Measurements from ENCODE around the gene CPXM1. TPM values are rescaled to one million over a fixed set of nuclear protein-coding genes. Genes with fewer than 3 reads are reported as not detected.
"Not testable (repeated sequence)": the region's sequence is repeated elsewhere in the genome, so short reads cannot be mapped to it uniquely, and the experiment has no call there.

CPXM1 gene
- total and polyA plus RNA-seq, 10 of the 15 experiments (the other 5 are each of a cell fraction or from before 2014, with no cell fraction given): 0.22 to 3.9 (median 0.63) TPM; not detected in 2

DNA sequence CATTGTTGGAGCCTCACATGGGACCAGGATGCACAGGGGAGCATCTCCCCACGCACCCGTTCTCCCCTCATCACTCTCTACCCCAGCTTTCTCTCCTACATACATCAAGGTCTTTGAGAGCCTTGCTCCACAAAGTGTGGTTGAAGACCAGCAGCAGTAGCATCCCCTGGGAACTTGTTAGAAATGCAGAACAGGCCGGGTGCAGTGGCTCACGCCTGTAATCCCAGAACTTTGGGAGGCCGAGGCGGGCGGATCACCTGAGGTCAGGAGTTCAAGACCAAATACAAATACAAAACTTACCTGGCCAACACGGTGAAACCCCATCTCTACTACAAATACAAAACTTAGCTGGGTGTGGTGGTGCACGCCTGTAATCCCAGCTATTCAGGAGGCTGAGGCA, 7.5 kb upstream of the CPXM1 start:
- BruUV-seq (replicated peaks); H4K20me1 ChIP-seq (ENCODE audit: control insufficient read depth, insufficient read depth); H3K4me2 ChIP-seq (ENCODE audit: control insufficient read depth, insufficient read depth); H3K27ac ChIP-seq (ENCODE audit: control insufficient read depth, insufficient read depth); H3K9me3 ChIP-seq (replicated peaks; ENCODE audit: control insufficient read depth, insufficient read depth, low read length); DNase-seq (ENCODE audit: low read depth, low spot score); RAD21 ChIA-PET (ENCODE audit: unreplicated experiment); H3K79me2 ChIP-seq (ENCODE audit: control insufficient read depth, insufficient read depth, low read length); SMC1A ChIA-PET (ENCODE audit: uncharacterized antibody, unreplicated experiment); H3K36me3 ChIP-seq (ENCODE audit: control insufficient read depth in 2 of 2, insufficient read depth in 2 of 2, low read length in 1 of 2); H3K9ac ChIP-seq (ENCODE audit: control insufficient read depth, insufficient read depth, low read length); ATAC-seq; H3K4me1 ChIP-seq (ENCODE audit: control insufficient read depth, insufficient read depth, low read length); H3K27me3 ChIP-seq (replicated peaks in 1 of 2; ENCODE audit: control insufficient read depth in 2 of 2, insufficient read depth in 2 of 2, low read length in 1 of 2); H3K4me3 ChIP-seq; in situ Hi-C loops (cut with MboI); H2AFZ ChIP-seq (ENCODE audit: control insufficient read depth, low read depth, low read length); FAIRE-seq; intact Hi-C loops (cut with micrococcal nuclease; ENCODE audit: unreplicated experiment): not testable (repeated sequence)
- POLR2A ChIA-PET: interaction anchor here (0.5 to 0.7 kb wide), 2 partner anchors 277 to 438 kb away, joined by 5 read pairs; no protein-coding TSS in a partner anchor
- WGBS (ENCODE audit: insufficient coverage, insufficient replicate concordance, low lambda C conversion rate, missing lambda C conversion rate): 32% methylated on average over 9 of the region's 9 CpGs
- CTCF ChIA-PET: interaction anchor here (0.6 kb wide), 1 partner anchor 104 kb away, joined by 3 read pairs; no protein-coding TSS in a partner anchor

DNA sequence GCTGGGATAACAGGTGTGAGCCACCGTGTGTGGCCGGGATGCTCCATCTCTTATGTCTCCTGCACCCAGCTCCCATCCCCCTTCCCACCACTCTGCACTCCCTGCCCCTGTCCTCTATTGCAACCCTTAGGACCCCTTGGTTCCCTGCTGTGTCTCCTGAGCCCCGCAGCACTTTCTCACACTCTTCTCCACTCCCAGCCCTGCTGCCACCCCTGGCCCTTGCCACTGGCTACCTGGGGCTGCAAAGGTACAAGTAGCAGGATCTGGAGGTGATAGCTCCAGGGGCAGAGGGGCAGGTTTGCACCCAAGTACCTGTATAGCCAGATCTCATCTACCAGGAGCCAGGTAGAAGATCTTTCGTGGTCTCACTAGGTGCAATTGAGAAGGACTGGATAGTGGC, 6.6 kb upstream of the CPXM1 start:
- in situ Hi-C loops (cut with MboI): no loop called here
- Histone ChIP-seq H3K4me1 (ENCODE audit: control insufficient read depth, insufficient read depth, low read length) (no peaks in the 10 kb centered on the region), H2AFZ (ENCODE audit: control insufficient read depth, low read depth, low read length) (no peak overlapping the region), H3K27ac (ENCODE audit: control insufficient read depth, insufficient read depth) (no peak overlapping the region), H3K4me2 (ENCODE audit: control insufficient read depth, insufficient read depth) (no peak overlapping the region), H3K9me3 (replicated peaks; ENCODE audit: control insufficient read depth, insufficient read depth, low read length) (no peaks in the 10 kb centered on the region; the same call in 2 of the 3 replicates), H4K20me1 (ENCODE audit: control insufficient read depth, insufficient read depth) (no peaks in the 10 kb centered on the region), H3K79me2 (ENCODE audit: control insufficient read depth, insufficient read depth, low read length) (no peaks in the 10 kb centered on the region), H3K36me3 (ENCODE audit: control insufficient read depth in 2 of 2, insufficient read depth in 2 of 2, low read length in 1 of 2) (no peaks in the 10 kb centered on the region), H3K9ac (ENCODE audit: control insufficient read depth, insufficient read depth, low read length) (no peak overlapping the region), H3K27me3 (replicated peaks in 1 of 2; ENCODE audit: control insufficient read depth in 2 of 2, insufficient read depth in 2 of 2, low read length in 1 of 2) (peaks cover 5 to 11% of the 10 kb centered on the region in 2 experiments; a peak in 3 of 4 replicates), H3K4me3 (no peak overlapping the region)
- DNase-seq (ENCODE audit: low read depth, low spot score) (no peak), FAIRE-seq (no peak), ATAC-seq (no peak)
- intact Hi-C loops (cut with micrococcal nuclease; ENCODE audit: unreplicated experiment): no loop called here
- ChIA-PET POLR2A (no interaction called here), CTCF (no interaction called here), SMC1A (ENCODE audit: uncharacterized antibody, unreplicated experiment) (no interaction called here), RAD21 (ENCODE audit: unreplicated experiment) (no interaction called here)
- WGBS (ENCODE audit: insufficient coverage, insufficient replicate concordance, low lambda C conversion rate, missing lambda C conversion rate): 25% methylated on average over 4 of the region's 4 CpGs
- no TSS peak for BruUV-seq (replicated peaks)
- TF ChIP-seq IKZF2 (IDR thresholded peaks at IDR 0.05) (no peak), SMAD1 (IDR thresholded peaks at IDR 0.05; ENCODE audit: low read depth, partially characterized antibody) (no peak), TCF3 (IDR thresholded peaks at IDR 0.05; ENCODE audit: borderline replicate concordance, insufficient read depth, low read depth, low read length) (no peak), EP300 (IDR thresholded peaks at IDR 0.05; ENCODE audit: borderline replicate concordance in 1 of 2, control insufficient read depth in 1 of 2, low read depth in 2 of 2, low read length in 2 of 2) (no peak), KDM1A (IDR thresholded peaks at IDR 0.05; ENCODE audit: borderline replicate concordance) (no peak), CBX5 (IDR thresholded peaks at IDR 0.05; ENCODE audit: low read depth) (no peak), PML (IDR thresholded peaks at IDR 0.05; ENCODE audit: low read length) (no peak), NR2C1 (IDR thresholded peaks at IDR 0.05) (no peak), CREB1 (IDR thresholded peaks at IDR 0.05; ENCODE audit: low read depth) (no peak), CHD2 (IDR thresholded peaks at IDR 0.05; ENCODE audit: borderline replicate concordance, low read depth, low read length) (no peak), ATF7 (IDR thresholded peaks at IDR 0.05; ENCODE audit: low read depth) (no peak)
- TF ChIP-seq, protein P1, sequence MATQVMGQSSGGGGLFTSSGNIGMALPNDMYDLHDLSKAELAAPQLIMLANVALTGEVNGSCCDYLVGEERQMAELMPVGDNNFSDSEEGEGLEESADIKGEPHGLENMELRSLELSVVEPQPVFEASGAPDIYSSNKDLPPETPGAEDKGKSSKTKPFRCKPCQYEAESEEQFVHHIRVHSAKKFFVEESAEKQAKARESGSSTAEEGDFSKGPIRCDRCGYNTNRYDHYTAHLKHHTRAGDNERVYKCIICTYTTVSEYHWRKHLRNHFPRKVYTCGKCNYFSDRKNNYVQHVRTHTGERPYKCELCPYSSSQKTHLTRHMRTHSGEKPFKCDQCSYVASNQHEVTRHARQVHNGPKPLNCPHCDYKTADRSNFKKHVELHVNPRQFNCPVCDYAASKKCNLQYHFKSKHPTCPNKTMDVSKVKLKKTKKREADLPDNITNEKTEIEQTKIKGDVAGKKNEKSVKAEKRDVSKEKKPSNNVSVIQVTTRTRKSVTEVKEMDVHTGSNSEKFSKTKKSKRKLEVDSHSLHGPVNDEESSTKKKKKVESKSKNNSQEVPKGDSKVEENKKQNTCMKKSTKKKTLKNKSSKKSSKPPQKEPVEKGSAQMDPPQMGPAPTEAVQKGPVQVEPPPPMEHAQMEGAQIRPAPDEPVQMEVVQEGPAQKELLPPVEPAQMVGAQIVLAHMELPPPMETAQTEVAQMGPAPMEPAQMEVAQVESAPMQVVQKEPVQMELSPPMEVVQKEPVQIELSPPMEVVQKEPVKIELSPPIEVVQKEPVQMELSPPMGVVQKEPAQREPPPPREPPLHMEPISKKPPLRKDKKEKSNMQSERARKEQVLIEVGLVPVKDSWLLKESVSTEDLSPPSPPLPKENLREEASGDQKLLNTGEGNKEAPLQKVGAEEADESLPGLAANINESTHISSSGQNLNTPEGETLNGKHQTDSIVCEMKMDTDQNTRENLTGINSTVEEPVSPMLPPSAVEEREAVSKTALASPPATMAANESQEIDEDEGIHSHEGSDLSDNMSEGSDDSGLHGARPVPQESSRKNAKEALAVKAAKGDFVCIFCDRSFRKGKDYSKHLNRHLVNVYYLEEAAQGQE (IDR thresholded peaks at IDR 0.05; ENCODE audit: low read depth, low read length): no peak
- TF ChIP-seq, protein P2, sequence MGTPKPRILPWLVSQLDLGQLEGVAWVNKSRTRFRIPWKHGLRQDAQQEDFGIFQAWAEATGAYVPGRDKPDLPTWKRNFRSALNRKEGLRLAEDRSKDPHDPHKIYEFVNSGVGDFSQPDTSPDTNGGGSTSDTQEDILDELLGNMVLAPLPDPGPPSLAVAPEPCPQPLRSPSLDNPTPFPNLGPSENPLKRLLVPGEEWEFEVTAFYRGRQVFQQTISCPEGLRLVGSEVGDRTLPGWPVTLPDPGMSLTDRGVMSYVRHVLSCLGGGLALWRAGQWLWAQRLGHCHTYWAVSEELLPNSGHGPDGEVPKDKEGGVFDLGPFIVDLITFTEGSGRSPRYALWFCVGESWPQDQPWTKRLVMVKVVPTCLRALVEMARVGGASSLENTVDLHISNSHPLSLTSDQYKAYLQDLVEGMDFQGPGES (IDR thresholded peaks at IDR 0.05): no peak
- TF ChIP-seq, protein P3, sequence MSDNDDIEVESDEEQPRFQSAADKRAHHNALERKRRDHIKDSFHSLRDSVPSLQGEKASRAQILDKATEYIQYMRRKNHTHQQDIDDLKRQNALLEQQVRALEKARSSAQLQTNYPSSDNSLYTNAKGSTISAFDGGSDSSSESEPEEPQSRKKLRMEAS (IDR thresholded peaks at IDR 0.05; ENCODE audit: low read depth, low read length): no peak
